Measurements from ENCODE around the gene COL6A1. TPM values are rescaled to one million over a fixed set of nuclear protein-coding genes. Genes with fewer than 3 reads are reported as not detected.

The COL6A1 gene
- total and polyA plus RNA-seq, 2 of the 4 experiments (the other 2 are of a cell fraction): 173 to 1,578 TPM

GRCh38 chr21:45998871-45999580 is 17.5 kb downstream of the COL6A1 start:
- 98 to 100% methylated on average over 1 to 12 of the region's 33 CpGs for WGBS, 2 experiments (ENCODE audit: extremely low coverage in 2 of 2, insufficient read length in 1 of 2)
- BruUV-seq (replicated peaks): no TSS peak
- Histone ChIP-seq H4K8ac (ENCODE audit: low read depth in 2 of 2, low read length in 2 of 2) (no peak overlapping the region), H3K4me3 (ENCODE audit: insufficient read depth, low read depth, low read length) (no peak overlapping the region), H3K27ac (ENCODE audit: insufficient read depth, low read length) (peak overlapping the region; percentile 29; the same call in 1 of the 2 replicates), H3K23ac (ENCODE audit: low read depth, low read length) (no peak overlapping the region), H3K18ac (ENCODE audit: low read depth, low read length) (no peak overlapping the region), H3K79me1 (ENCODE audit: low read depth in 1 of 2, low read length in 2 of 2) (peaks cover 20 to 55% of the 10 kb centered on the region in 2 experiments), H3K27me3 (ENCODE audit: control insufficient read depth, insufficient read depth, low read length) (no peaks in the 10 kb centered on the region), H2BK120ac (ENCODE audit: low read depth, low read length) (no peak overlapping the region), H3K4me2 (ENCODE audit: low read depth, low read length) (no peak overlapping the region), H2AK9ac (replicated peaks; ENCODE audit: low read depth, low read length, poor library complexity) (peak overlapping the region; percentile 35), H3K4me1 (ENCODE audit: control insufficient read depth, insufficient read depth, low read length) (0 out of 2 replicates have a peak, but pooled peaks cover 1% of the 10 kb centered on the region), H2AFZ (replicated peaks; ENCODE audit: low read length, poor library complexity) (no peak overlapping the region), H4K20me1 (ENCODE audit: insufficient read depth, low read length) (peaks cover 68% of the 10 kb centered on the region), H4K5ac (ENCODE audit: low read depth, low read length) (no peak overlapping the region), H2AK5ac (ENCODE audit: low read depth, low read length) (no peak overlapping the region), H3K56ac (ENCODE audit: extremely low read depth, insufficient read depth, low read length) (no peak overlapping the region), H3K14ac (replicated peaks; ENCODE audit: low read depth, low read length) (no peak overlapping the region), H3K9me3 (ENCODE audit: control insufficient read depth, insufficient read depth, low read length) (no peaks in the 10 kb centered on the region), H3K4ac (ENCODE audit: low read depth, low read length) (no peak overlapping the region), H2BK15ac (ENCODE audit: low read depth, low read length) (no peak overlapping the region), H2BK5ac (ENCODE audit: low read depth, low read length, poor library complexity, severe bottlenecking) (no peak overlapping the region), H2BK20ac (ENCODE audit: low read depth, low read length) (no peak overlapping the region), H4K91ac (ENCODE audit: insufficient read depth, low read depth, low read length) (no peak overlapping the region), H3K36me3 (ENCODE audit: control insufficient read depth, insufficient read depth, low read length) (peaks cover 97% of the 10 kb centered on the region), H3K9ac (ENCODE audit: low read depth, low read length) (no peak overlapping the region), H3K9me1 (ENCODE audit: insufficient read depth, low read length) (no peaks in the 10 kb centered on the region)
- in situ Hi-C loops (cut with MboI; ENCODE audit: low sequenced_read_pairs) (no loop called here), dilution Hi-C loops (cut with HindIII; ENCODE audit: low sequenced_read_pairs, unreplicated experiment) (no loop called here), intact Hi-C loops (cut with micrococcal nuclease) (loop anchor here (5.0 kb wide), 1 partner anchor 98 kb away; the partner anchor contains the start of gene COL6A2)
- TF ChIP-seq CEBPB (IDR thresholded peaks at IDR 0.05; ENCODE audit: low read depth, low read length) (no peak), BHLHE40 (IDR thresholded peaks at IDR 0.05; ENCODE audit: low read depth, low read length) (no peak), FOS (IDR thresholded peaks at IDR 0.05; ENCODE audit: low read depth, low read length) (no peak), NFE2L2 (IDR thresholded peaks at IDR 0.05; ENCODE audit: low read depth, low read length) (no peak), CHD1 (IDR thresholded peaks at IDR 0.05; ENCODE audit: low read depth, low read length) (no peak), CTCF (conservative IDR thresholded peaks at IDR 0.05; ENCODE audit: low read depth, low read length) (no peak), MAFK (IDR thresholded peaks at IDR 0.05; ENCODE audit: low read depth, low read length) (no peak), ELK1 (IDR thresholded peaks at IDR 0.05; ENCODE audit: borderline replicate concordance, low read depth, low read length) (no peak), POLR2A (IDR thresholded peaks at IDR 0.05; ENCODE audit: low read depth, low read length) (no peak), RCOR1 (IDR thresholded peaks at IDR 0.05; ENCODE audit: insufficient replicate concordance, low read length) (no peak), MXI1 (IDR thresholded peaks at IDR 0.05; ENCODE audit: borderline replicate concordance, low read depth, low read length) (no peak), RFX5 (IDR thresholded peaks at IDR 0.05; ENCODE audit: low read depth, low read length) (no peak), RAD21 (IDR thresholded peaks at IDR 0.05; ENCODE audit: low read length) (no peak), USF2 (IDR thresholded peaks at IDR 0.05; ENCODE audit: low read depth, low read length) (no peak), MAZ (IDR thresholded peaks at IDR 0.05; ENCODE audit: borderline replicate concordance, low read depth, low read length) (no peak)
- ATAC-seq (ENCODE audit: low read depth) (no peak), DNase-seq (no peak)
- ChIA-PET POLR2A (ENCODE audit: unreplicated experiment) (no interaction called here), CTCF (no interaction called here)

All from IMR-90 (cell line).